CD4-positive, alpha-beta T cell (primary cell): ENCODE measurements around the gene CMSS1. TPM values are rescaled to one million over a fixed set of nuclear protein-coding genes. Genes with fewer than 3 reads are reported as not detected.

Experiments
- ATAC-seq: fragments of 200-7000 bp; cut with Tn5 transposase; one replicate; pipeline ENCODE4 v1.10.0; 2022; ENCODE audit warnings: mild to moderate bottlenecking; ENCODE audit not compliant: poor library complexity
- CTCF ChIA-PET: fragments of 350-600 bp; sonication (Branson Sonifier 250); formaldehyde crosslinking; loops from one replicate; lab custom pipeline; 2021; ENCODE audit warnings: antibody characterized with exemption, inconsistent platforms; lab: Charles Lee
- POLR2A ChIA-PET: fragments of 350-600 bp; sonication (Branson Sonifier 250); formaldehyde crosslinking; loops from one replicate; lab custom pipeline; 2021; ENCODE audit warnings: antibody characterized with exemption, inconsistent platforms; lab: Charles Lee
- DNase-seq, 14 experiments: peaks; one replicate each; pipeline ENCODE4 v3.0.0-alpha.2; 2013 to 2020; ENCODE audit warnings: mixed read lengths in 2 of 14
- H3K27ac ChIP-seq, 2 donors: one replicate each; pipeline versions ENCODE4 v1.5.1 to v1.7.0; 2013; ENCODE audit warnings: low read length in 2 of 2, low read depth in 1 of 2, mild to moderate bottlenecking in 1 of 2
- H3K27me3 ChIP-seq, 2 experiments: 1 replicate in 1 of 2; 2 replicates in 1 of 2; pipeline versions ENCODE4 v1.6.1 to v1.7.0; 2013; ENCODE audit warnings: low read length in 2 of 2, control low read depth in 1 of 2, mild to moderate bottlenecking in 1 of 2, moderate library complexity in 1 of 2; ENCODE audit not compliant: insufficient read depth in 2 of 2, control insufficient read depth in 1 of 2
- H3K36me3 ChIP-seq: one replicate; pipeline ENCODE4 v1.6.1; 2013; ENCODE audit warnings: low read length, control low read depth; ENCODE audit not compliant: insufficient read depth
- H3K4me1 ChIP-seq: one replicate; pipeline ENCODE4 v1.6.1; 2013; ENCODE audit warnings: low read length, control low read depth; ENCODE audit not compliant: insufficient read depth
- H3K4me3 ChIP-seq: one replicate; pipeline ENCODE4 v1.5.1; 2013; ENCODE audit warnings: mild to moderate bottlenecking, low read length, moderate library complexity
- H3K9me3 ChIP-seq, 2 experiments: 1 replicate in 1 of 2; 2 replicates in 1 of 2; pipeline versions ENCODE4 v1.6.1 to v1.7.0; 2013; ENCODE audit warnings: low read length in 2 of 2, mild to moderate bottlenecking in 2 of 2, control low read depth in 1 of 2, moderate library complexity in 1 of 2; ENCODE audit not compliant: control insufficient read depth in 1 of 2, insufficient read depth in 1 of 2
- H3K27ac Mint-ChIP-seq: one replicate; pipeline ENCODE4 v1.8.0; 2020; ENCODE audit warnings: mixed read lengths
- H3K27me3 Mint-ChIP-seq: one replicate; pipeline ENCODE4 v1.8.0; 2021; ENCODE audit warnings: mixed read lengths
- H3K36me3 Mint-ChIP-seq: one replicate; pipeline ENCODE4 v1.8.0; 2021; ENCODE audit warnings: low read depth, mixed read lengths
- H3K4me1 Mint-ChIP-seq: one replicate; pipeline ENCODE4 v1.8.0; 2021; ENCODE audit warnings: low read depth, mixed read lengths
- H3K4me3 Mint-ChIP-seq: one replicate; pipeline ENCODE4 v1.8.0; 2020; ENCODE audit warnings: mild to moderate bottlenecking, mixed read lengths
- H3K9me3 Mint-ChIP-seq: one replicate; pipeline ENCODE4 v1.8.0; 2020; ENCODE audit warnings: mixed read lengths
- intact Hi-C, 2 experiments: fragments of 100-400 bp; cut with DNase I in 1 of 2; cut with micrococcal nuclease in 1 of 2; formaldehyde crosslinking; loops; one replicate each; pipeline versions ENCODE4 v1.15.1 to v1.9.0; 2023 to 2025; cut with DNase I, micrococcal nuclease
- total RNA-seq, 174 experiments: library from RNA in 2 of 174; stranded (reverse) in 2 of 174; gene quantifications; one replicate each; pipeline ENCODE4 v1.2.3 and lab custom pipeline; 2021 to 2026
- TF ChIP-seq, protein P1 (sequence below): fragments of 200-600 bp; IDR thresholded peaks from one replicate; pipeline ENCODE4 v1.8.0; 2022; ENCODE audit warnings: antibody characterized with exemption, mild to moderate bottlenecking

Gene CMSS1
- total RNA-seq, 2 experiments from 2014 or later = 12.2 TPM

DNA sequence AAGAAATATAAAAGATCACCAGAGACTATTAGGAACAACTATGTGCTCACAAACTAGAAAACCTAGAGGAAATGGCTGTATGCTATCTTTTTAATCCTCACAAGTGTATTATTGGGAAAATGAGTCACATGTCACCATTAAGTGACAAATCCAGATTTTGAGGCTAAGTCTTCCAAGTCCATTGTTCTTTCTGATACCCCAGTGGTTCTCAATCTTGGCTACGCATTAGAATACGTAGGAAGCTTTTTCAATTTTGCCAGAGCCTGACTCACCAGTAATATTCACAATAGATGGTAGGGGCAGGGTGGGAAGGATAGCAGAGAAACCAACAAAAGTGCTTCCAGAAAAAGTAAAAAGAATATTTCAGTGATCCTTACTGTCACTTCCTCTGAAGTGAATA is 179.6 kb downstream of the CMSS1 start:
- ChIA-PET CTCF (no interaction called here), POLR2A (no interaction called here)
- H3K36me3 Mint-ChIP-seq = peaks cover 22% of the 10 kb centered on the region

DNA sequence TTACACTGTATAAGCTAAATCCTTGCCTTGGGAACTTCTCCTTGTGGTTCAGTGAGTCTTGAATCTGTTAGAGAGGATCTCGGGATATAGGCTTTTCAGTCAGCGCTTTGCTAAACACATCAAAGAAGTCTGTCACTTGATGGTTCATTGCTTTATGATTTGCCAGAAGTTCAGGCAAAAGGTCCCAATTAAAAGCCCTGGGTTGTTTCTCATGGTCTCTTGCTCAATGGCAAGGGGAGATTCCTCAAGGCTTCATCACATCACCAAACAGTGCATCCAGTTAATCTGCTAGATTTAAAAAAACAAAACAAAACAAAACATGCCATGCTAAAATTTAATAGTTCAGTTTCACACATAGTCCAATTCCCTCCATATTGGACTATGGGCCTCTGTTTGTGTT is 181.9 kb downstream of the CMSS1 start:
- H3K27me3 Mint-ChIP-seq = no peaks in the 10 kb centered on the region
- Histone ChIP-seq H3K27me3 (no peaks in the 10 kb centered on the region), H3K4me1 (no peaks in the 10 kb centered on the region), H3K9me3 (peaks cover 0 to 13% of the 10 kb centered on the region in 2 experiments), H3K36me3 (no peaks in the 10 kb centered on the region), H3K4me3 (no peak overlapping the region), H3K27ac (no peak overlapping the region)
- no peak overlapping the region for H3K27ac Mint-ChIP-seq
- intact Hi-C loops = no loop called here
- TF ChIP-seq, protein P1, sequence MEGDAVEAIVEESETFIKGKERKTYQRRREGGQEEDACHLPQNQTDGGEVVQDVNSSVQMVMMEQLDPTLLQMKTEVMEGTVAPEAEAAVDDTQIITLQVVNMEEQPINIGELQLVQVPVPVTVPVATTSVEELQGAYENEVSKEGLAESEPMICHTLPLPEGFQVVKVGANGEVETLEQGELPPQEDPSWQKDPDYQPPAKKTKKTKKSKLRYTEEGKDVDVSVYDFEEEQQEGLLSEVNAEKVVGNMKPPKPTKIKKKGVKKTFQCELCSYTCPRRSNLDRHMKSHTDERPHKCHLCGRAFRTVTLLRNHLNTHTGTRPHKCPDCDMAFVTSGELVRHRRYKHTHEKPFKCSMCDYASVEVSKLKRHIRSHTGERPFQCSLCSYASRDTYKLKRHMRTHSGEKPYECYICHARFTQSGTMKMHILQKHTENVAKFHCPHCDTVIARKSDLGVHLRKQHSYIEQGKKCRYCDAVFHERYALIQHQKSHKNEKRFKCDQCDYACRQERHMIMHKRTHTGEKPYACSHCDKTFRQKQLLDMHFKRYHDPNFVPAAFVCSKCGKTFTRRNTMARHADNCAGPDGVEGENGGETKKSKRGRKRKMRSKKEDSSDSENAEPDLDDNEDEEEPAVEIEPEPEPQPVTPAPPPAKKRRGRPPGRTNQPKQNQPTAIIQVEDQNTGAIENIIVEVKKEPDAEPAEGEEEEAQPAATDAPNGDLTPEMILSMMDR = no peak
- DNase-seq (no peak), ATAC-seq (no peak)
- H3K4me1 Mint-ChIP-seq = no peaks in the 10 kb centered on the region
- ChIA-PET POLR2A (no interaction called here), CTCF (no interaction called here)
- peaks cover 7% of the 10 kb centered on the region for H3K9me3 Mint-ChIP-seq
- no peak overlapping the region for H3K4me3 Mint-ChIP-seq
- peaks cover 8% of the 10 kb centered on the region for H3K36me3 Mint-ChIP-seq

More for the DNA sequence above, 179.6 kb downstream of the CMSS1 start:
- Mint-ChIP-seq H3K27me3 (no peaks in the 10 kb centered on the region), H3K4me3 (no peak overlapping the region), H3K4me1 (no peaks in the 10 kb centered on the region), H3K27ac (no peak overlapping the region), H3K9me3 (peaks cover 16% of the 10 kb centered on the region)
- Histone ChIP-seq H3K4me1 (no peaks in the 10 kb centered on the region), H3K27me3 (no peaks in the 10 kb centered on the region), H3K9me3 (peaks cover 0 to 13% of the 10 kb centered on the region in 2 experiments), H3K27ac (no peak overlapping the region), H3K4me3 (no peak overlapping the region), H3K36me3 (no peaks in the 10 kb centered on the region)
- intact Hi-C loops = no loop called here
- DNase-seq (no peak), ATAC-seq (no peak)
- TF ChIP-seq, protein P1 = no peak

DNA sequence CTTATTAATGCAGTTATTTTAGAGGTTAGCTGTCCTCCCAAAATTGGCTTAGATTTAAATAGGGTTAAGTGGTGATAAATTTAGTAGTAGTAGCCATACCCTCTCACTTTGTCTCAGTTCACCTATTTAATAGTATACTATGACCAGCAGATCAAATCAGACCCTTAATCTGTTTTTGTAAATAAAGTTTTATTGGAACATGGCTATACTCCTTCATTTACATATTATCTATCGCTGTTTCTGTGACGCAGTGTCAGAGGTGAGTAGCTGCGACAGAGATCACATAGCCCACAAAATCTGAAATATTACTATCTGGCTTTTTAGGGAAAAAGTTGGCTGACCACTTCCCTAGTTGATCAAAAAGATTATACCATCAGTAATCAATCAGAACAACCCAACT is 183.4 kb downstream of the CMSS1 start:
- intact Hi-C loops = no loop called here
- no peak overlapping the region for H3K4me3 Mint-ChIP-seq
- Histone ChIP-seq H3K27ac (no peak overlapping the region), H3K4me3 (no peak overlapping the region), H3K4me1 (no peaks in the 10 kb centered on the region), H3K36me3 (no peaks in the 10 kb centered on the region), H3K27me3 (no peaks in the 10 kb centered on the region), H3K9me3 (peaks cover 0 to 5% of the 10 kb centered on the region in 2 experiments)
- ChIA-PET CTCF (no interaction called here), POLR2A (no interaction called here)
- H3K9me3 Mint-ChIP-seq = peaks cover 4% of the 10 kb centered on the region
- no peaks in the 10 kb centered on the region for H3K27me3 Mint-ChIP-seq
- no peak overlapping the region for H3K27ac Mint-ChIP-seq
- H3K4me1 Mint-ChIP-seq = no peaks in the 10 kb centered on the region
- TF ChIP-seq, protein P1 = no peak
- H3K36me3 Mint-ChIP-seq = peaks cover 4% of the 10 kb centered on the region
- no peak for DNase-seq
- no peak for ATAC-seq
